Activated CD4-positive, alpha-beta memory T cell treated with anti-CD3 and anti-CD28 coated beads, Interleukin-2, amount 10 ng/mL, durations not matched to agents 7 days and 5 days (primary cell): ENCODE measurements around the gene E2F7. TPM values are rescaled to one million over a fixed set of nuclear protein-coding genes. Genes with fewer than 3 reads are reported as not detected.
"Not testable (repeated sequence)": the region's sequence is repeated elsewhere in the genome, so short reads cannot be mapped to it uniquely, and the experiment has no call there.

Experiments used
- CTCF ChIA-PET: fragments of 350-600 bp; sonication (Branson Sonifier 250); formaldehyde crosslinking; loops from one replicate; lab custom pipeline; 2021; ENCODE audit warnings: antibody characterized with exemption, inconsistent platforms; lab: Charles Lee
- POLR2A ChIA-PET: fragments of 350-600 bp; sonication (Branson Sonifier 250); formaldehyde crosslinking; loops from one replicate; lab custom pipeline; 2021; ENCODE audit warnings: antibody characterized with exemption; lab: Charles Lee
- DNase-seq: peaks from one replicate; pipeline ENCODE4 v3.0.0-alpha.2; 2020
- H3K27ac Mint-ChIP-seq: one replicate; pipeline ENCODE4 v1.8.0; 2021; ENCODE audit warnings: mild to moderate bottlenecking, mixed read lengths
- H3K27me3 Mint-ChIP-seq: one replicate; pipeline ENCODE4 v1.8.0; 2021; ENCODE audit warnings: mixed read lengths
- H3K36me3 Mint-ChIP-seq: one replicate; pipeline ENCODE4 v1.8.0; 2021; ENCODE audit warnings: low read depth, mixed read lengths
- H3K4me1 Mint-ChIP-seq: one replicate; pipeline ENCODE4 v1.8.0; 2021; ENCODE audit warnings: mixed read lengths
- H3K4me3 Mint-ChIP-seq: one replicate; pipeline ENCODE4 v1.8.0; 2021; ENCODE audit warnings: mild to moderate bottlenecking, mixed read lengths
- H3K9me3 Mint-ChIP-seq: one replicate; pipeline ENCODE4 v1.8.0; 2021; ENCODE audit warnings: mixed read lengths
- total RNA-seq, 2 experiments: library from RNA; stranded (reverse); gene quantifications; one replicate each; pipeline ENCODE4 v1.2.3, GENCODE V29; 2021

The E2F7 gene
- total RNA-seq, 2 experiments from 2014 or later, result 14.2 to 19.1 TPM

- Mint-ChIP-seq H3K9me3 (peaks cover 2% of the 10 kb centered on the region), H3K36me3 (no peaks in the 10 kb centered on the region), H3K27me3 (peaks cover 7% of the 10 kb centered on the region), H3K4me1 (no peaks in the 10 kb centered on the region), H3K27ac (no peak overlapping the region), H3K4me3 (no peak overlapping the region)
- ChIA-PET CTCF (no interaction called here), POLR2A (no interaction called here)
- no peak for DNase-seq
Measured at GRCh38 chr12:77087427-77087826, 22.1 kb upstream of the E2F7 start.

GRCh38 chr12:77082021-77082420, 16.7 kb upstream of the E2F7 start:
- ChIA-PET POLR2A (no interaction called here), CTCF (no interaction called here)
- DNase-seq, result no peak
- Mint-ChIP-seq H3K4me3 (no peak overlapping the region), H3K4me1 (no peaks in the 10 kb centered on the region), H3K36me3 (no peaks in the 10 kb centered on the region), H3K27ac (no peak overlapping the region), H3K27me3 (peaks cover 16% of the 10 kb centered on the region), H3K9me3 (no peaks in the 10 kb centered on the region)

- H3K36me3 Mint-ChIP-seq, result no peaks in the 10 kb centered on the region
- no peak overlapping the region for H3K4me3 Mint-ChIP-seq
- H3K27me3 Mint-ChIP-seq, result peaks cover 9% of the 10 kb centered on the region
- no peaks in the 10 kb centered on the region for H3K4me1 Mint-ChIP-seq
- DNase-seq, result no peak
- no peaks in the 10 kb centered on the region for H3K9me3 Mint-ChIP-seq
- ChIA-PET CTCF (no interaction called here), POLR2A (no interaction called here)
- H3K27ac Mint-ChIP-seq, result no peak overlapping the region
Measured at GRCh38 chr12:77079631-77080030, 14.3 kb upstream of the E2F7 start.

GRCh38 chr12:77078231-77078630, 12.9 kb upstream of the E2F7 start:
- CTCF ChIA-PET, result no interaction called here
- H3K9me3 Mint-ChIP-seq, result no peaks in the 10 kb centered on the region
- H3K4me1 Mint-ChIP-seq, result no peaks in the 10 kb centered on the region
- POLR2A ChIA-PET, result no interaction called here
- H3K4me3 Mint-ChIP-seq, result no peak overlapping the region
- no peak for DNase-seq
- no peak overlapping the region for H3K27ac Mint-ChIP-seq
- no peaks in the 10 kb centered on the region for H3K36me3 Mint-ChIP-seq
- peaks cover 12% of the 10 kb centered on the region for H3K27me3 Mint-ChIP-seq

GRCh38 chr12:77076886-77077285, 11.5 kb upstream of the E2F7 start:
- Mint-ChIP-seq H3K36me3 (no peaks in the 10 kb centered on the region), H3K9me3 (no peaks in the 10 kb centered on the region), H3K4me1 (no peaks in the 10 kb centered on the region), H3K27me3 (peaks cover 12% of the 10 kb centered on the region), H3K4me3 (no peak overlapping the region), H3K27ac (no peak overlapping the region)
- DNase-seq, result no peak
- ChIA-PET POLR2A (no interaction called here), CTCF (no interaction called here)

DNA sequence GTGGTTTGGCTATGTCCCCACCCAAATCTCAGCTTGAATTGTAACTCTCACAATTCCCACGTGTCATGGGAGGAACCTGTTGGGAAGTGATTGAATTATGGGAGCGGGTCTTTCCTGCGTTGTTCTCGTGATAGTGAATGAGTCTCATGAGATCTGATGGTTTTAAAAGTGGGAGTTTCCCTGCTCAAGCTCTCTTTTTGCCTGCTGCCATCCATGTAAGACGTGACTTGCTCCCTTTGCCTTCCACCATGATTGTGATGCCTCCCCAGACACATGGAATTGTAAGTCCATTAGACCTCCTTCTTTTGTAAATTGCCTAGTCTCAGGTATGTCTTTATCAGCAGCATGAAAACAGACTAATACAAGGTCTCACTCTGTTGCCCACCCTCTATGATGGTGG, 8.5 kb upstream of the E2F7 start:
- POLR2A ChIA-PET, H3K4me3 Mint-ChIP-seq, H3K9me3 Mint-ChIP-seq, H3K36me3 Mint-ChIP-seq, CTCF ChIA-PET, DNase-seq, H3K4me1 Mint-ChIP-seq, H3K27ac Mint-ChIP-seq: not testable (repeated sequence)
- H3K27me3 Mint-ChIP-seq, result peaks cover 15% of the 10 kb centered on the region

DNA sequence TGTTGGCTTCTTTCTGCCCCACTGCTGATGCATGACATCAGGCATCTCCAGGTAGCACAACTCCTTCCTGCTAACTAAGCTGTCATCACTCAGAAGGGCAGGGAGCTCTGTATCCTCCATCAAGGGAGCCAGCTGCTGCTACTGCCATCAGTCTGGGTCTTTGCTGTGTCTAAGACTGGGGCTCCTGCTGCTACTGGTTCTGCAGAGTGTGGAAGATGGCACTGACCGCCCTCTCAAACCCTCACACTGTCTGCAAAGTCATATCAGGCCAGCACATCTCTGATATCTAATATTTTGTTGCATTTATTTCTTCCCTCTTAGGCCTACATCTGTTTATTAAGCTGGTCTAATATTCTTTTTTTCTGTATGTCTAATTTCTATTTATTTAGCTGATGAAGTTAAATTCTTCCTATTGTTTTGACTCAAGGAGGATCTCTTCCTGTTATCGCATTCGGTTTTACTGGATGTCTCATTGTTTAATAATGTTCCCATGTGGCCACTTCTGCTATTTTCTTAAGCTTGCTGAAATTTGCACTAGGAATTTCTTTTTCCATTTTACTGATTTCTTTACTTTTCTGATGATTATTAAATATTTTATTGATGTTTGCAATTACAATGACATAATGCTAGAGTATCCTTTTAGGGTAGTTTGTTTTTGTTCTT, 7.6 kb upstream of the E2F7 start:
- ChIA-PET POLR2A (no interaction called here), CTCF (interaction anchor here (1.0 kb wide), 1 partner anchor 16 kb away, joined by 4 read pairs; no protein-coding TSS in a partner anchor)
- H3K9me3 Mint-ChIP-seq, result no peaks in the 10 kb centered on the region
- DNase-seq, result no peak
- peaks cover 17% of the 10 kb centered on the region for H3K27me3 Mint-ChIP-seq
- H3K36me3 Mint-ChIP-seq, result no peaks in the 10 kb centered on the region
- no peak overlapping the region for H3K27ac Mint-ChIP-seq
- H3K4me1 Mint-ChIP-seq, result no peaks in the 10 kb centered on the region
- no peak overlapping the region for H3K4me3 Mint-ChIP-seq

GRCh38 chr12:77070800-77071449, 5.6 kb upstream of the E2F7 start:
- no peak for DNase-seq
- CTCF ChIA-PET, result no interaction called here
- Mint-ChIP-seq H3K27ac (no peak overlapping the region), H3K4me3 (no peak overlapping the region), H3K9me3 (no peaks in the 10 kb centered on the region), H3K4me1 (peaks cover 6% of the 10 kb centered on the region), H3K27me3 (peaks cover 17% of the 10 kb centered on the region), H3K36me3 (no peaks in the 10 kb centered on the region)
- POLR2A ChIA-PET, result no interaction called here

- H3K4me1 Mint-ChIP-seq, result peaks cover 8% of the 10 kb centered on the region
Measured at GRCh38 chr12:77070382-77070781, 5.0 kb upstream of the E2F7 start.

DNA sequence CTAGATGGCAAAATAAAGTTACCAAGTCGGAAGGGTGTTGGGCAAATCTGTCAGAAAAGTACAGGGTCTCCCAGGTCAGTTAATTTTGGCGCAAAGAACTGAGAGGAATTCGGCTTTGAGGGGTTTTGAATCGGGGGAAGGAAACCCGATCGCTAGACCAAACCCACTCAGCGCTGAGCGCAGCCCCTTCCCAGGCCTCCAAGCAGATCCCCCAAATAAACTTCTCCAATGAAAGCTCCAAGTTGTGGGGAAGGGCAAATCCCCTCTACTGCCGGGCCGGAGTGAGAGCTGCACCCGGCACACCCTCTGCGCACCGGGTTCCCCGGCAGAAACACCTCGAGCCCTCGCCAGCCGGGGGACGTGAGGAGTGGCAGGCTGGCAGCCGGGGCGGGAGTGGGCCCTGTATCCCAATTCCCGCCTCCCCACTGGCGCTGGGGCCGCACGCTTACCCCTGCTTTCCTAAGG, 441 bp downstream of the E2F7 start:
- ChIA-PET POLR2A (interaction anchor here (0.9 to 1.3 kb wide), 3 partner anchors 15 to 54 kb away, joined by 3 to 5 read pairs (median 3); no protein-coding TSS in a partner anchor), CTCF (no interaction called here)
- no peak for DNase-seq

More at GRCh38 chr12:77070382-77070781, 5.0 kb upstream of the E2F7 start:
- Mint-ChIP-seq H3K27ac (no peak overlapping the region), H3K36me3 (no peaks in the 10 kb centered on the region), H3K27me3 (peaks cover 17% of the 10 kb centered on the region), H3K9me3 (no peaks in the 10 kb centered on the region), H3K4me3 (no peak overlapping the region)
- ChIA-PET POLR2A (no interaction called here), CTCF (no interaction called here)
- no peak for DNase-seq

DNA sequence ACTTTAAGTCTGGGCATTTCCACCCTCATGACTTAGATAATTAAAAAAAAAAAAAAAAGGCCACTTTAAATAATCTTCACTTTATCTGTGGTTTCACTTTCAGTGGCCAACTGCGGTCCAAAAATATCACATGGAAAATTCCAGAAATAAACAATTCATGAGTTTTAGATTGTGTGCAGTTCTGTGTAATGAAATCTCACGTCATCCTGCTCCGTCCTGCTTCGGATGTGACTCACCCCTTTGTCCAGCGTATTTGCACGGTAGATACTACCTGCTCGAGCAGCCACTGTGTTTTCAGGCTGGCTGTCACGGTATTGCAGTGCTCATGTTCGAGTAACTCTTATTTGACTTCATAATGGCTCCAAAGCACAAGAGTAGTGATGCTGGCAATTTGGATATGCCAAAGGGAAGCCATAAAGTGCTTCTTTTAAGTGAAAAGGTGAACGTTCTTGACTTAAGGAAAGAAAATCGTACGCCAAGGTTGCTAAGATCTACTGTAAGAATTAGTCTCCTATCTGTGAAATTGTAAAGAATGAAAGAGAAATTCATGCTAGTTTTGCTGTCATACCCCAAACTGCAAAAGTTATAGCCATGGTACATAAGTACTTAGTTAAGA, 2.4 kb downstream of the E2F7 start:
- Mint-ChIP-seq H3K9me3 (no peaks in the 10 kb centered on the region), H3K27ac (no peak overlapping the region), H3K36me3 (peaks cover 56% of the 10 kb centered on the region), H3K27me3 (no peaks in the 10 kb centered on the region), H3K4me1 (peaks cover 50% of the 10 kb centered on the region), H3K4me3 (no peak overlapping the region)
- ChIA-PET CTCF (no interaction called here), POLR2A (no interaction called here)
- DNase-seq, result no peak

More for the DNA sequence above, 441 bp downstream of the E2F7 start:
- Mint-ChIP-seq H3K27ac (peak overlapping the region; percentile 72), H3K36me3 (peaks cover 41% of the 10 kb centered on the region), H3K9me3 (no peaks in the 10 kb centered on the region), H3K4me3 (peak overlapping the region; percentile 79), H3K27me3 (peaks cover 13% of the 10 kb centered on the region), H3K4me1 (peaks cover 48% of the 10 kb centered on the region)

- ChIA-PET POLR2A (no interaction called here), CTCF (interaction anchor here (1.5 kb wide), 1 partner anchor 13 kb away, joined by 6 read pairs; no protein-coding TSS in a partner anchor)
- DNase-seq, result no peak
- peaks cover 50% of the 10 kb centered on the region for H3K4me1 Mint-ChIP-seq
- no peaks in the 10 kb centered on the region for H3K27me3 Mint-ChIP-seq
- H3K4me3 Mint-ChIP-seq, result no peak overlapping the region
- H3K36me3 Mint-ChIP-seq, result peaks cover 59% of the 10 kb centered on the region
- no peak overlapping the region for H3K27ac Mint-ChIP-seq
- no peaks in the 10 kb centered on the region for H3K9me3 Mint-ChIP-seq
Measured at GRCh38 chr12:77062396-77062795, 3.0 kb downstream of the E2F7 start.

- Mint-ChIP-seq H3K4me3 (no peak overlapping the region), H3K9me3 (no peaks in the 10 kb centered on the region), H3K27me3 (no peaks in the 10 kb centered on the region), H3K36me3 (peaks cover 68% of the 10 kb centered on the region), H3K27ac (peak overlapping the region; percentile 28), H3K4me1 (peaks cover 43% of the 10 kb centered on the region)
- ChIA-PET CTCF (no interaction called here), POLR2A (interaction anchor here (1.6 kb wide), 1 partner anchor 27 kb away, joined by 3 read pairs; no protein-coding TSS in a partner anchor)
- DNase-seq, result no peak
Measured at GRCh38 chr12:77060883-77061240, 4.5 kb downstream of the E2F7 start.
